Fibroblast of lung (primary cell): ENCODE results near the gene AMACR.

ENCODE experiments used
- CTCF ChIP-seq, 2 donors: IDR thresholded peaks in 1 of 2; conservative IDR thresholded peaks in 1 of 2; 1 replicate in 1 of 2; 2 replicates in 1 of 2; pipeline ENCODE4 v1.5.1; 2011 to 2012; ENCODE audit warnings: low read length in 2 of 2, control low read depth in 1 of 2, inconsistent platforms in 1 of 2, low read depth in 1 of 2, mild to moderate bottlenecking in 1 of 2
- EZH2 ChIP-seq: IDR thresholded peaks from 2 replicates; pipeline ENCODE4 v1.5.1; 2012; ENCODE audit warnings: low read length, control low read depth, mild to moderate bottlenecking; ENCODE audit errors: missing control alignments

DNA sequence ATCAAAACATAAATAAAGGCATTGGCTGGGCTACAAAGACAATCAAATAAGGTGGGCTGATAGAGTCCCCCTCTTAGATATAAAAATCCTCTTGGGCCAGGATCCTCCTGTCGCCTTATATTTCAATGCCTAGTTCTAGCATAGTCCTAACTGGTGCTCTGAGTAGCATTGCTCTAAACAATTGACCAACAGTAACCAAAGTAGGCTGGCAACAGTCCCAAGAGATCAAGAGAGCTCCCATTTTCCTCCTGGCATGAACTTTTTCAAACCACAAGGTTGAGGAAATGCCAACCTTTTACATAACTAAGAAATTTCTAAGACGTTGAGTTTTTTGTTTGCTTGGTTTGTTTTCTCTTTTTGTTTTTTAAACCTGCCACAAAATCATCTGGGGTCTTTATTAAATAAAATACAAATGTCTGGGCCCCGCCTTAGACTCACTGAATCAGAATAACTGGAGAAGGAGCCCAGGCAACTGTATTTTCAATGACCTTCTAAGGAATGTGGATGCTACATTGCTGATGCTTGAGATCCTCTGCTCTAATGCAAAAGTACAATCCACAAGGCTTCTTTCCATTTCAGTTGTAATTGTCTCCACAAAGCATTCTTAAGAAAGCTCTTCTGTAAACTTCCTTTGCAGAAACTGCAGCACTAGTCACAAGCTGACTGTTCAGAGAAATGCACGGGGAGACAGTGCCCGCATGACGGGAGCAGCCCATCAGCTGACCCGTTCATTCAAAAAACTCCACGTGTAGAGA, 26.3 kb downstream of the AMACR start:
- TF ChIP-seq CTCF (conservative IDR thresholded peaks at IDR 0.05 in 1 of 2, IDR thresholded peaks at IDR 0.05 in 1 of 2; ENCODE audit: low read depth in 1 of 2, low read length in 2 of 2) (no peak), EZH2 (no peak)
